ENCODE data around the gene TMEM273.

- TF ChIP-seq CTCF (conservative IDR thresholded peaks at IDR 0.05) (no peak), ZFX (IDR thresholded peaks at IDR 0.05) (no peak)
These were observed 13.8 kb downstream of the TMEM273 start for GRCh38 chr10:49174261-49174925.

All from C4-2B (cell line).